Measurements from ENCODE around the gene TRIM3. TPM values are rescaled to one million over a fixed set of nuclear protein-coding genes. Genes with fewer than 3 reads are reported as not detected.
"Not testable (repeated sequence)": the region's sequence is repeated elsewhere in the genome, so short reads cannot be mapped to it uniquely, and the experiment has no call there.

Gene TRIM3
- 10 to 100 TPM in 1 of 2 donors, 1 to 10 TPM in 1; 7.1 to 19.5 TPM for total RNA-seq

- peak within 1 kb of the TSS; percentile 89 to 96 for H3K27ac ChIP-seq
- H3K36me3 ChIP-seq: peaks cover 20% of the 10 kb centered on the region
- DNase-seq (ENCODE audit: low spot score): peak; percentile 90
- peak in 1 of 2 donors; percentile 48 for TF ChIP-seq CTCF (IDR thresholded peaks at IDR 0.05)
- peaks cover 0 to 29% of the 10 kb centered on the region in 2 donors for H3K4me1 ChIP-seq
- peak within 1 kb of the TSS; percentile 61 to 82 for H3K4me3 ChIP-seq
- no peaks in the 10 kb centered on the region for H3K9me3 ChIP-seq
- no peaks in the 10 kb centered on the region for H3K27me3 ChIP-seq
Observed at GRCh38 chr11:6473451-6474412, at the start of gene TRIM3. Gene TRIM3 (minus strand): TSS chr11:6473941. CDS start chr11:6465695, 8,246 bp downstream.

GRCh38 chr11:6523253-6523652, 49.5 kb upstream of the TRIM3 start:
- no peaks in the 10 kb centered on the region for H3K4me1 ChIP-seq
- H3K27ac ChIP-seq: no peak overlapping the region
- no peaks in the 10 kb centered on the region for H3K36me3 ChIP-seq
- no peak overlapping the region for H3K4me3 ChIP-seq
- no peaks in the 10 kb centered on the region for H3K9me3 ChIP-seq
- TF ChIP-seq CTCF (IDR thresholded peaks at IDR 0.05): no peak
- no peaks in the 10 kb centered on the region for H3K27me3 ChIP-seq
- DNase-seq (ENCODE audit: low spot score): no peak

GRCh38 chr11:6521946-6522345, 48.2 kb upstream of the TRIM3 start:
- DNase-seq (ENCODE audit: low spot score); H3K27ac ChIP-seq; H3K9me3 ChIP-seq; H3K4me3 ChIP-seq; H3K36me3 ChIP-seq; H3K27me3 ChIP-seq; H3K4me1 ChIP-seq: not testable (repeated sequence)

GRCh38 chr11:6520265-6520664, 46.5 kb upstream of the TRIM3 start:
- Histone ChIP-seq H3K27ac (no peak overlapping the region), H3K36me3 (no peaks in the 10 kb centered on the region), H3K4me3 (no peak overlapping the region), H3K4me1 (no peaks in the 10 kb centered on the region), H3K9me3 (no peaks in the 10 kb centered on the region), H3K27me3 (no peaks in the 10 kb centered on the region)
- DNase-seq (ENCODE audit: low spot score): no peak
- no peak for TF ChIP-seq CTCF (IDR thresholded peaks at IDR 0.05)

- H3K9me3 ChIP-seq: no peaks in the 10 kb centered on the region
- peaks cover 5% of the 10 kb centered on the region for H3K36me3 ChIP-seq
- no peak overlapping the region for H3K4me3 ChIP-seq
- H3K27me3 ChIP-seq: no peaks in the 10 kb centered on the region
- no peak for TF ChIP-seq CTCF (IDR thresholded peaks at IDR 0.05)
- H3K4me1 ChIP-seq: no peaks in the 10 kb centered on the region
- no peak overlapping the region for H3K27ac ChIP-seq
- DNase-seq (ENCODE audit: low spot score): no peak
Observed at GRCh38 chr11:6516865-6517264, 43.1 kb upstream of the TRIM3 start.

GRCh38 chr11:6505577-6506240, 32.0 kb upstream of the TRIM3 start:
- TF ChIP-seq CTCF (IDR thresholded peaks at IDR 0.05): peak; percentile 35 to 78
- Histone ChIP-seq H3K27ac (no peak overlapping the region), H3K4me3 (no peak overlapping the region), H3K27me3 (no peaks in the 10 kb centered on the region), H3K4me1 (no peaks in the 10 kb centered on the region), H3K36me3 (peaks cover 16% of the 10 kb centered on the region), H3K9me3 (no peaks in the 10 kb centered on the region)
- DNase-seq (ENCODE audit: low spot score): no peak
